SW480 (cell line): Measurements from ENCODE around the gene CAMK4.
A peak's percentile ranks its signal among the peaks of the same experiment; 100 is the strongest.
"Not testable (repeated sequence)": the region's sequence is repeated elsewhere in the genome, so short reads cannot be mapped to it uniquely, and the experiment has no call there.

Experiments
- DNase-seq: peaks from one replicate; pipeline ENCODE4 v3.0.0-alpha.2; 2016; ENCODE audit warnings: low spot score

The CAMK4 gene

DNA sequence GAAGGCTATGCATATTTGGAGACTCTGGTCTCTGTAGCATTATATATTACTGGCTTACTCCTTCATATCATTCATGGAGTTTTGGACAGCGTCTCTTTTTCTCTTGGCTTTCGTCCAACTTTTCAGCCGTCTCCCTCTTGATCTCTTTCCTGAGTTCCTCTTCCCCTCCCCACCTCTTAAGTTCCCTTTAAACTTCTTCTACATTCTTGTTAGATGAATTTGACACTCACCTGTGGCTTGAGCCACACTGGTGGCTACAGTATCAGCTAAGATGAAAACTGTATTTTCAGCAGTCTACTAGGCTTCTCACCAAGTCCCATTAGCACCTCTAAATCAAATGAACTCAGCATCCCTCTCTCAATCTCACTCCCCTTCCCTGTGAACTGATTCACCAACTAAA, 160.0 kb downstream of the CAMK4 start:
- no peak for DNase-seq

DNA sequence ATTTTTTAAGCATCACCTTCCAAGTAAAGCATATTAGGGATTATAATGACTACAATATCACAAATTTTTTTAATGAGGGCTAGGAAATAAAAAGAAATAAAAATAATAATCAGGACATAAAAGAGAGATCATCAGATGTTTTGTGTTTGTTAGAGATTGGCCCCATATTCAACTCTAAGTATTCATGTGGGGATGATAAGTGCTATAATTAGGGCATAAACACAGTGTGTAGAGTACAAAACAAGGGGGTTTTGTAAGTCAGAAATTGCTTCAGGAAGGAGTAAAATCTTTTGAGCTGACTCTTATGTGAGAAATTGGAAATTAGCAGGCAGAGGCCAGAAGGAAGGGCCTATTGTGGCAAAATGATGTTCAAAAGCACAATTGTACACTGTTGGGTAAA, 160.9 kb downstream of the CAMK4 start:
- no peak for DNase-seq

DNA sequence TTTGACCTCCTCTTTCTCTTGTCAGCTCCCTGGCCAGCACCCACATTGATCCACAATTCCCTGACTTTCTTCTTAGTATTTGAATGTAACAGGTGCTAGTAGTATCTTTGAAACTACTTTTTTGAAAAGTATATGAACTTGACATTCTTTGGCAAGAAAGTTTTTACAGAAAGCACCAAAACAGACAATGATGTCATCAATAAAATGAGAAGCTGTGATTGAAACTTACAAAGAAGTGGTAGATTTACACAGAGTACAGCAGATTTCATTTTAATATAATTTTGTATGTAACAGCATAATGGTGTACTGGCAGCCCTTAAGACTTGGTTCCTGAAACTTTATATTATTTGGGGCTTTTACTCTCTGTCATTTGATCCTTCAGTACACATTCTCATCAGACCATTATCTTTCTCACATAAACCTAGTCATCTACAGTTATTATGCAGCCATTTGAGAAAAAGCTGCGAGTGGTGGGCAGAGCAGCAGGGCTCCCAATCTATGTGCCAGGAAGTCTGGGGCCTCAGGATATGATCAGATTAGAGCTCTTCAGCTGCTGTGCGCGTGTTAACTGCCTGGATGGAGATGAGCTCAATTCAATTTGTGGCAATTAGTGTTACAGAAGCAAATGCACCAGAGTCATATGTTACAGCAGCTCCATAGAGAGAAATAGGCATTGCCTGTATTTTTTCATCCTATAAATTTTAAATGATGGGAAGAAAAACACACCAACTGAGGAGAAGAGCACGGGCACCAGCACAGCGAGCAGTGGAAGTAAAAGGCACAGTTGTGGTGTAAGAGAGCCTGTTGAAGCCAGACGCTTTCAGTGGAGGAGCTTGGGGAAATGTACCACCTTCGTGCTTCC, 162.0 kb downstream of the CAMK4 start:
- no peak for DNase-seq

DNA sequence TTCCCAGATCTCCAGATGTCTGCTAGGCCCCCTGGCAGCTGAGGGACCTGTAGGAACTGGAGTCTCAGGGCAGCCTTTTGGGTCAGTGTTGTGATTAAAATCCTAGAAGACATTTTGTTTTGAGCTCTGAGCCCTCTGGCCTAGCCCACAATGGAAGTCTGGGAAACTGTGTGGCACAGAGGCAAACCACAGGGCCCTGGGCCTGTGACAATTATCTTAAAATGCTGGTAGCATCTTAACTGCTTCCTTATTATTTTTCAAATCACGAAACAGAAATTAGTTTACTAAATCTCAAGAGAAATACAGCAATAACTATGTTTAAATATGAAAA, 162.6 kb downstream of the CAMK4 start:
- no peak for DNase-seq

DNA sequence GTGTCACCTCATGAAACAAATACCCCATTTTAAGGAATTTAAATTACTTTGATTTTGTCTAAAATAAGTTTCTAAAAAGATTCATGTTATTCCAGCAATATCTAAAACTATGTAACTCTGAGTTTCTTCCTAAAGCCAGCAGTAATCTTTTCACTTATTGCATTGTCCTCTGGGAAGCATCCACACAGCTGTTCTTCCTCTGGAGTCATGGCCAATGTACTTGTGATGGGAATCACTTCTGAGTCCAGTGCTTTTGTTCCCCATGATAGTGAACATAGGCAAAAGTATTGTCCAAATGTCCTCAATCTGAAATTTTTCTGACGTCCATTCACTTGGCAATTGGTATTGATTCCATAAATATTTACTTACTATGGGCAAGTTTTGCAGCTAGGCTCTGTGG, 163.2 kb downstream of the CAMK4 start:
- no peak for DNase-seq

DNA sequence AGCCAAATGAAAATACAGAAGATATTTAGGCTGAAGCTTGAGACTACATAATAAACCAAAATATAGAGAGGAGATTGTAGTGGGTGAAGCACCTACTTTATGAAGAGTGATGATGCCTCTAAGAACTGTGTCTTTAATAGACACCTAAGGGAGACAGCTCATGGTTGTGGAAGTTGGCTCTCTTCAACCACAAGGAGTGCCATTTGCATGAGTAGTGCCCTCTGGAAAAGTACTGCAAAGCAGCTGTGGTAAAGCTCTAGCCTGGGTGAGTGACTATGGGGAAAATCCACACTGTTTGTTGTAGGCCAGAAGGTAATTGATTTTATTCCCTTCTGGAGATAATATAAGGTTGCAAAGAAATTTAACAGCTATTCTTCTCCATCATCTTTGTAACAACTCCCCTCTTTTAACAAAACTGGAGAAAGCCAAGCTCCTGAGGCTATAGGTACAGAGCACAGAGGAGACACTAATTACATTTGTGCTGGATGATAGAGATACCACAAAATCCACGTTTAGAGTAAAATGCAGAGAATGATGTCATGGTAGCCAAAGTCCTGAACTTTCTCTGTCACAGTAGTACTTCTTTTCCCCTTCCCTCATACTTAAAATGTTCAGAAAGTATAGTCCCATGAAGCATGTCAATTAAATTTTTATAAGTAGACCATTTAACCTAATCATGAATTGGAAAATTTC, 165.4 kb downstream of the CAMK4 start:
- peak; percentile 37 for DNase-seq

DNA sequence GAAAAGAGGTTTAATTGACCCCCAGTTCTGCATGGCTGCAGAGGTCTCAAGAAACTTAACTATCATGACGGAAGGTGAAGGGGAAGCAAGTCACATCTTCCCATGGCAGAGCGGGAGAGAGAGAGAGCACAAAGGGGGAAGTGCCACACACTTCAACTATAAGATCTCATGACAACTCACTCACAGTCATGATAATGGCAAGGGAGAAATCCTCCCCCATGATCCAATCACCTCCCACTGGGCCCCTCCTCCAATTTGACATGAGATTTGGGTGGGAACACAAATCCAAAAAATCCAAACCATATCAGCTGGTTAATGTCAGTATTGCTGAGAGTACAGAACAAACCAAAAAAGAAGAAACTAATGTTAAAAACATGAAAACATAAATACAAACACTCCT, 168.0 kb downstream of the CAMK4 start:
- DNase-seq, result no peak

- no peak for DNase-seq
Measured at GRCh38 chr5:111394586-111394985, 170.4 kb downstream of the CAMK4 start.

DNA sequence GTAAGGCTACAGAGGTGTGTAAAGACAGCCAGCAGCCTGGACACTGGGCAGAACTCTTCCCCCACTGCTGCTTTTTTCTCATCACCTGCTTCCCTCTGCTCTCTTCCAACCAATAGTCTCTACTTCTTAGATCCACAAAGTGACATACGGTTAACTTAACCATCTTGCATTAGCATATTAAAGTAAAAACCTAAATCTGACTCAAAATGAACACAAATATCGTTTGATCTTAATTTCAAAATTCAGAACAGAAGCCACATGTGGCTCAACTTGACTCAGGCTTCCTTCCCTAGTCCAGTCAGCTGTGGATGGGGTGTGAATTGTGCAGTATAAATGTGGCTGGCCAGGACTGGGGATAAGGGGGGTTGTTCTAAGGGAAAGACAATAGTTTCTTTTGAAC, 173.8 kb downstream of the CAMK4 start:
- DNase-seq, result no peak

GRCh38 chr5:111399113-111399512, 174.9 kb downstream of the CAMK4 start:
- no peak for DNase-seq

GRCh38 chr5:111401906-111402305, 177.7 kb downstream of the CAMK4 start:
- no peak for DNase-seq

- no peak for DNase-seq
Measured at GRCh38 chr5:111404270-111404769, 180.1 kb downstream of the CAMK4 start.

- DNase-seq, result no peak
Measured at GRCh38 chr5:111407562-111407961, 183.4 kb downstream of the CAMK4 start.

DNA sequence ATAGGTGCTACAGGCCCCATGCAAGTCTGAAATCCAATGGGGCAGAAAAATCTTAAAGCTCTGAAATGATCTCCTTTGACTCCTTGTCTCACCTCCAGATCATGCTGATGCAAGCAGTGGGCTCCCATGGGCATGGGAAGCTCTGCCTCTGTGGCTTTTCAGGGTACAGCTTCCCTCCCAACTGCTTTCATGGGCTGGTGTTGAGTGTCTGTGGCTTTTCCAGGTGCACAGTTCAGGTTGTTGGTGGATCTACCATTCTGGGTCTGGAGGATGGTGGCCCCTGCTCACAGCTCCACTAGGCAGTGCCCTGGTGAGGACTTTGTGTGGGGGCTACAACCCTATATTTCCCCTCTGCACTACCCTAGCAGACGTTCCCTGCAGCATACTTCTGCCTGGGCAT, 184.6 kb downstream of the CAMK4 start:
- DNase-seq, result no peak

DNA sequence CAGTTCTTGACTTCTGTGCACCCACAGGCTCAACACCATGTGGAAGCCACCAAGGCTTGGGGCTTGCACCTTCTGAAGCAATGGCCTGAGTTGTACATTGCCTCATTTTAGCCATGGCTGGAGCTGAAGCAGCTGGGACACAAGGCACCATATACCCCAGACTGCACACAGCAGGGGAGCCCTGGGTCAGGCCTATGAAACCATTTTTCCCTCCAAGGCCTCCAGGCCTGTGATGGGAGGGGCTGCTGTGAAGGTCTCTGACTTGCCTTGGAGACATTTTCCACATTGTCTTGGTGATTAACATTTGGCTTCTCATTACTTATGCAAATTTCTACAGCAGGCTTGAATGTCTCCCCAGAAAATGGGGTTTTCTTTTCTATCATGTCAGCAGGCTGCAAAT, 185.1 kb downstream of the CAMK4 start:
- DNase-seq, result not testable (repeated sequence)

DNA sequence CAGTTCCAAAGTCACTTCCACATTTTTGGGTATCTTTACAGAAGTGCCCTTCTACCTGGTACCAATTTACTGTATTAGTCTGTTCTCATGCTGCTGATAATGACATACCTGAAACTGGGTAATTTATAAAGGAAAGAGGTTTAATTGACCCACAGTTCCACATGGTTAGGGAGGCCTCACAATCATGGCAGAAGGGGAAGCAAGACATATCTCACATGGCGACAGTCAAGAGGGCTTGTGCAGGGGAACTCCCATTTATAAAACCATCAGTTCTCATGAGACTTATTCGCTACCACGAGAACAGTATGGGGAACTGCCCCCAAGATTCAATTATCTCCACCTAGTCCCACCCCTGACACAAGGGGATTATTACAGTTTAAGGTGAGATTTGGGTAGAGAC, 185.9 kb downstream of the CAMK4 start:
- not testable (repeated sequence) for DNase-seq

GRCh38 chr5:111411301-111411700, 187.1 kb downstream of the CAMK4 start:
- no peak for DNase-seq

- DNase-seq, result no peak
Measured at GRCh38 chr5:111412593-111412992, 188.4 kb downstream of the CAMK4 start.

DNA sequence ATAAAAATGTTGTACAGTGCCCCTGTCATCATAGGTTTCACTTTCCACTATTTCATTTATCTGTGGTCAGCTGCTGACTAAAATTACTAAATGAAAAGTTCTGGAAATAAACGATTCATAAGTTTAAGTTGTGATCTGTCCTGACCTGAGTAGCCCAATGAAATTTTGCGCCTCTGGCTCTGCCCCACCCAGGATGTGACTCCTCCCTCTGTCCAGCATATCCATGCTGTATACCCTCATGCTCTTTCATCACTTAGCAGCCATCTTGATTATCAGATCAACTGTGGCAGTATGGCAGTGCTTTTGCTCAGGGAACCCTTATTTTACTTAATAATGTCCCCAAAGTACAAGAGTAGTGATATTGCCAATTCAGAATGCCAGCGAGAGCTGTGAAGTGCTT, 190.9 kb downstream of the CAMK4 start:
- DNase-seq, result no peak

DNA sequence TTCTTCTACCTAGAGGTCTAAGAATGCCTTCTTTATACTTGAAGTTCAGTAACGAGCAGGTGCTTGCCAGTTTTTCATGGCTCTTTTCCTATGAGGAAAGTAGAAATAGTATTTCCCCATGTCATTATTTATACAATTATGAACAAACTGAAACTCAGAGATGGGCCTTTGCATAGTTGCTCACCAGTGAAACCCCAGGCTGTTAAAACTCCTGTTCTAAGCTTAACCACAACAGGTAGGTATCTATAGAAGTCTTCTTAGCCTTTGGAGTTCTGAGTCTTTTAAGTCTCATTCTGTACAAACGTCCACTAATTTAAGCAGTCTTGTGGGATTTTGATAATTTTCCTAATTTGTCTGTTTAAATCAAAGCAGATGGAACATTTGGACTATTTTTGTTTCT, 198.1 kb downstream of the CAMK4 start:
- DNase-seq, result no peak

DNA sequence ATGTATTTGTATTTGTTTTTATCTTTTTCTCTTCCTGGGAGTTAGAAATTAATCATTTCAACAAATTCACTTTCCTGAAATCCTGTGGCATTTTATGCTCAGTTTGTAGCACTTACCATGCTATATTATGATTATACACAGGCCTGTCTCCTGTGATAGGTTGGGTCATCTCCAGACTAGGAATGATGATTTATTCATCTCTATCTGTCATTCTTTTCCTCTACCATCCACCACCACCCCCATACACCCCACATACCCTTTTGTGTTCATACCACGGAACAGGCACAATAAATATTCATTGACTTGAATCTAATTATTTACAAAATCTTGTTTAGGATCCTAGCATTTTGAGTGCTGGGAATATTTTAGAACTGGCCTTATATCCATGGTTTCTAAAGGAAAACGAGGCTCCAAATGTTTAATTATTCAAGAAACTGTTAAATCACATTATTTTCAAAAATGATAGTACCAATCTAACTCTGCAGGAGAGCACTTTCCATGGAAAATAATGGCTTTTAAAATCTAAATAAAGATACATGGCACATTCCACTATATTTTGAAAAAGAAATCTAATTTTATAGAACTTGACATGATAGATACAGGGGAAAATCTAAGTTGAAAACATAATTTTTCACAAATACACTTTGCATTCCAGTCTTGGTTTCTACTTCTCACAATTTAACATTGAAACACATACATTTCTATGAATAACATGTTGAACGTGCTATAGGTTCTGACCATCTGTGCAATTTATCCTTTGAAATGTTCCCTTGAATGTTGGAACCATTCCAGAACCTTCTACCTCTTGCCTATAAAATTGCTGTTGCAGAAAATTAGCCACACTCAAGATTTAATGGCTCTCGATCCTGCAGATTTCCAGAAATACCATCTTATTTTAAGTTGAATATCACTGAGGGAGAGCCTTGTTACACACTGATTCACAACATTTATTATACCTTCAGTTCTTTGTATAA, 198.8 kb downstream of the CAMK4 start:
- no peak for DNase-seq

DNA sequence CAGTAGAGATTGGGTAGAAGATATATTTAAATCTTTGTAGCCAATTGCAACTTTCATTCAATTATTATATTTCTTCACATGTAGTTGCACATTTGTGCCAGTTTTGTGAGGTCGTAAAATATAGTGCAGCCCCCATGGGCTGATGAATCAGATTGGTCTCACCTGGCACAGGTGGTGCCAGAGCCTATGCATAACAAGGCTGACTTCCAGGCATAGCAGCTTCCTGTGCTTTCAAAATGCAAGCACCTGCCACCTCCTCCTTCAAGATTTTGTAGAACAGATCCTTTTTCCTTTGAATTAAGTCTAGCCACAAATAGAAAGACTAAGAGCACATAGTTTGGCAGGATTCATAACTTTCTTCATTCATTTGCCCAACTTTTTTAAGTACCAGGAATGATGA, 201.0 kb downstream of the CAMK4 start:
- DNase-seq, result no peak
